SK-N-SH (cell line): Measurements from ENCODE around the gene SPATA13.
"Not testable (repeated sequence)": the region's sequence is repeated elsewhere in the genome, so short reads cannot be mapped to it uniquely, and the experiment has no call there.

Experiments used
- CHD2 ChIP-seq: fragments of 150-350 bp; IDR thresholded peaks from 2 replicates; pipeline ENCODE4 v1.6.1; 2018; ENCODE audit warnings: low read length; ENCODE audit not compliant: partially characterized antibody
- CTCF ChIP-seq: fragments of 200-600 bp; sonication (generic); IDR thresholded peaks from 2 replicates; pipeline ENCODE4 v1.6.1; 2017; ENCODE audit warnings: antibody characterized with exemption, mild to moderate bottlenecking, moderate library complexity
- EP300 ChIP-seq, 2 experiments: IDR thresholded peaks; 2 replicates each; pipeline versions ENCODE4 v1.4.0 to v1.6.1; 2012; ENCODE audit warnings: borderline replicate concordance in 1 of 2, low read depth in 1 of 2, low read length in 1 of 2
- FOXJ3 ChIP-seq: sonication (generic); formaldehyde crosslinking; IDR thresholded peaks from 2 replicates; pipeline ENCODE4 v1.5.1; 2020; ENCODE audit warnings: mild to moderate bottlenecking, missing genetic modification reagents
- RAD21 ChIP-seq: IDR thresholded peaks from 2 replicates; pipeline ENCODE4 v1.6.1; 2012; ENCODE audit warnings: mild to moderate bottlenecking, low read length
- REST ChIP-seq: IDR thresholded peaks from 2 replicates; pipeline ENCODE4 v1.6.1; 2012; ENCODE audit warnings: mild to moderate bottlenecking, low read depth, low read length, moderate library complexity
- RFX5 ChIP-seq: IDR thresholded peaks from 2 replicates; pipeline ENCODE4 v1.6.1; 2012; ENCODE audit warnings: mild to moderate bottlenecking, improper control_type of control experiment, low read length
- RXRA ChIP-seq: IDR thresholded peaks from 2 replicates; pipeline ENCODE4 v1.4.0; 2012; ENCODE audit warnings: low read depth, mild to moderate bottlenecking, borderline replicate concordance
- SIN3A ChIP-seq: IDR thresholded peaks from 2 replicates; pipeline ENCODE4 v1.6.1; 2012; ENCODE audit warnings: low read depth, mild to moderate bottlenecking, low read length, moderate library complexity, borderline replicate concordance
- SMC3 ChIP-seq: IDR thresholded peaks from 2 replicates; pipeline ENCODE4 v1.6.1; 2012; ENCODE audit warnings: low read depth, low read length, improper control_type of control experiment
- TAF1 ChIP-seq: IDR thresholded peaks from 2 replicates; pipeline ENCODE4 v1.6.1; 2012; ENCODE audit warnings: low read depth, mild to moderate bottlenecking, low read length, moderate library complexity, borderline replicate concordance
- YY1 ChIP-seq: IDR thresholded peaks from 2 replicates; pipeline ENCODE4 v1.4.0; 2012; ENCODE audit warnings: low read depth, mild to moderate bottlenecking
- TF ChIP-seq, protein P1 (sequence below): IDR thresholded peaks from 2 replicates; pipeline ENCODE4 v1.4.0; 2012; ENCODE audit warnings: low read depth, borderline replicate concordance
- TF ChIP-seq, protein P2 (sequence below): IDR thresholded peaks from 2 replicates; pipeline ENCODE4 v1.4.0; 2012; ENCODE audit warnings: low read depth, borderline replicate concordance

GRCh38 chr13:24216779-24217178 lies 56.3 kb downstream of the SPATA13 start:
- not testable (repeated sequence) for TF ChIP-seq CTCF; EP300 (IDR thresholded peaks at IDR 0.05; ENCODE audit: borderline replicate concordance in 1 of 2, low read depth in 1 of 2, low read length in 1 of 2); RXRA; SIN3A; TAF1; REST; RFX5; YY1; RAD21; SMC3; FOXJ3 (CRISPR knock-in tag); CHD2
- TF ChIP-seq, protein P1, sequence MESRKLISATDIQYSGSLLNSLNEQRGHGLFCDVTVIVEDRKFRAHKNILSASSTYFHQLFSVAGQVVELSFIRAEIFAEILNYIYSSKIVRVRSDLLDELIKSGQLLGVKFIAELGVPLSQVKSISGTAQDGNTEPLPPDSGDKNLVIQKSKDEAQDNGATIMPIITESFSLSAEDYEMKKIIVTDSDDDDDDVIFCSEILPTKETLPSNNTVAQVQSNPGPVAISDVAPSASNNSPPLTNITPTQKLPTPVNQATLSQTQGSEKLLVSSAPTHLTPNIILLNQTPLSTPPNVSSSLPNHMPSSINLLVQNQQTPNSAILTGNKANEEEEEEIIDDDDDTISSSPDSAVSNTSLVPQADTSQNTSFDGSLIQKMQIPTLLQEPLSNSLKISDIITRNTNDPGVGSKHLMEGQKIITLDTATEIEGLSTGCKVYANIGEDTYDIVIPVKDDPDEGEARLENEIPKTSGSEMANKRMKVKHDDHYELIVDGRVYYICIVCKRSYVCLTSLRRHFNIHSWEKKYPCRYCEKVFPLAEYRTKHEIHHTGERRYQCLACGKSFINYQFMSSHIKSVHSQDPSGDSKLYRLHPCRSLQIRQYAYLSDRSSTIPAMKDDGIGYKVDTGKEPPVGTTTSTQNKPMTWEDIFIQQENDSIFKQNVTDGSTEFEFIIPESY = not testable (repeated sequence)
- TF ChIP-seq, protein P2, sequence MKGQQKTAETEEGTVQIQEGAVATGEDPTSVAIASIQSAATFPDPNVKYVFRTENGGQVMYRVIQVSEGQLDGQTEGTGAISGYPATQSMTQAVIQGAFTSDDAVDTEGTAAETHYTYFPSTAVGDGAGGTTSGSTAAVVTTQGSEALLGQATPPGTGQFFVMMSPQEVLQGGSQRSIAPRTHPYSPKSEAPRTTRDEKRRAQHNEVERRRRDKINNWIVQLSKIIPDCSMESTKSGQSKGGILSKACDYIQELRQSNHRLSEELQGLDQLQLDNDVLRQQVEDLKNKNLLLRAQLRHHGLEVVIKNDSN = not testable (repeated sequence)
